Naive thymus-derived CD4-positive, alpha-beta T cell (primary cell): ENCODE measurements around the gene PVR. TPM values are rescaled to one million over a fixed set of nuclear protein-coding genes. Genes with fewer than 3 reads are reported as not detected.

ENCODE experiments used
- ATAC-seq: fragments of 150-1000 bp; cut with Tn5 transposase; 2 replicates; pipeline ENCODE4 v1.10.0; 2021; ENCODE audit warnings: mild to moderate bottlenecking, moderate library complexity
- CTCF ChIA-PET: fragments of 350-600 bp; sonication (Branson Sonifier 250); formaldehyde crosslinking; loops from one replicate; lab custom pipeline; 2021; ENCODE audit warnings: antibody characterized with exemption; lab: Charles Lee
- POLR2A ChIA-PET: fragments of 350-600 bp; sonication (Branson Sonifier 250); formaldehyde crosslinking; loops from one replicate; lab custom pipeline; 2021; ENCODE audit warnings: antibody characterized with exemption, inconsistent platforms; lab: Charles Lee
- DNase-seq, 9 donors: peaks; one replicate each; pipeline versions ENCODE4 v3.0.0 to v3.0.0-alpha.2; 2020 to 2022; ENCODE audit warnings: mixed read lengths in 1 of 9
- H3K27ac ChIP-seq: one replicate; pipeline ENCODE4 v1.7.0; 2013; ENCODE audit warnings: mild to moderate bottlenecking, low read depth, low read length, moderate library complexity
- H3K27me3 ChIP-seq, 2 donors: one replicate each; pipeline ENCODE4 v1.7.0; 2013; ENCODE audit warnings: low read length in 2 of 2, mild to moderate bottlenecking in 2 of 2, moderate library complexity in 2 of 2; ENCODE audit not compliant: control insufficient read depth in 2 of 2, insufficient read depth in 2 of 2
- H3K36me3 ChIP-seq, 3 experiments: 1 replicate in 2 of 3; 2 replicates in 1 of 3; pipeline ENCODE4 v1.7.0; 2013; ENCODE audit warnings: low read length in 3 of 3, mild to moderate bottlenecking in 3 of 3, moderate library complexity in 1 of 3; ENCODE audit not compliant: insufficient read depth in 3 of 3, control insufficient read depth in 2 of 3
- H3K4me1 ChIP-seq, 2 donors: one replicate each; pipeline ENCODE4 v1.7.0; 2013; ENCODE audit warnings: low read length in 2 of 2, mild to moderate bottlenecking in 2 of 2, moderate library complexity in 1 of 2; ENCODE audit not compliant: control insufficient read depth in 2 of 2, insufficient read depth in 2 of 2
- H3K4me3 ChIP-seq: 2 replicates; pipeline ENCODE4 v1.7.0; 2013; ENCODE audit warnings: mild to moderate bottlenecking, low read length
- H3K9me3 ChIP-seq, 3 experiments: 1 replicate in 2 of 3; 2 replicates in 1 of 3; pipeline ENCODE4 v1.7.0; 2013; ENCODE audit warnings: low read length in 3 of 3; ENCODE audit not compliant: control insufficient read depth in 2 of 3
- H3K27ac Mint-ChIP-seq, 9 donors: one replicate each; pipeline ENCODE4 v1.8.0; 2020 to 2022; ENCODE audit warnings: mixed read lengths in 9 of 9, mild to moderate bottlenecking in 8 of 9, moderate library complexity in 5 of 9, inconsistent platforms in 2 of 9
- H3K27me3 Mint-ChIP-seq, 5 donors: one replicate each; pipeline ENCODE4 v1.8.0; 2021 to 2022; ENCODE audit warnings: mixed read lengths in 5 of 5, mild to moderate bottlenecking in 1 of 5
- H3K36me3 Mint-ChIP-seq, 5 donors: one replicate each; pipeline ENCODE4 v1.8.0; 2020 to 2022; ENCODE audit warnings: mixed read lengths in 5 of 5, mild to moderate bottlenecking in 3 of 5, inconsistent platforms in 1 of 5
- H3K4me1 Mint-ChIP-seq, 7 donors: one replicate each; pipeline ENCODE4 v1.8.0; 2020 to 2022; ENCODE audit warnings: mixed read lengths in 7 of 7, mild to moderate bottlenecking in 3 of 7, inconsistent platforms in 1 of 7
- H3K4me3 Mint-ChIP-seq, 10 donors: one replicate each; pipeline ENCODE4 v1.8.0; 2020 to 2022; ENCODE audit warnings: mild to moderate bottlenecking in 10 of 10, mixed read lengths in 10 of 10, moderate library complexity in 6 of 10, inconsistent platforms in 2 of 10
- H3K9me3 Mint-ChIP-seq, 11 donors: one replicate each; pipeline ENCODE4 v1.8.0; 2020 to 2022; ENCODE audit warnings: mixed read lengths in 11 of 11, mild to moderate bottlenecking in 4 of 11, inconsistent platforms in 1 of 11, moderate library complexity in 1 of 11
- intact Hi-C, 2 donors: fragments of 100-400 bp; cut with micrococcal nuclease; formaldehyde crosslinking; loops; one replicate each; pipeline ENCODE4 v1.15.1; 2023
- polyA plus RNA-seq, 2 donors: library from polyadenylated mRNA; unstranded; fragments of 300-500 nt; fragmentation: Illumina TruSeq; gene quantifications; one replicate each; pipeline ENCODE4 v1.2.3, GENCODE V29; 2021
- total RNA-seq, 6 experiments: library from RNA in 5 of 6; stranded (reverse) in 5 of 6; gene quantifications; 1 replicate in 5 of 6; 2 replicates in 1 of 6; pipeline ENCODE4 v1.2.3 and lab custom pipeline; 2021 to 2026

PVR gene
- total and polyA plus RNA-seq, 7 experiments from 2014 or later = 0.87 to 8.4 (median 4.0) TPM

DNA sequence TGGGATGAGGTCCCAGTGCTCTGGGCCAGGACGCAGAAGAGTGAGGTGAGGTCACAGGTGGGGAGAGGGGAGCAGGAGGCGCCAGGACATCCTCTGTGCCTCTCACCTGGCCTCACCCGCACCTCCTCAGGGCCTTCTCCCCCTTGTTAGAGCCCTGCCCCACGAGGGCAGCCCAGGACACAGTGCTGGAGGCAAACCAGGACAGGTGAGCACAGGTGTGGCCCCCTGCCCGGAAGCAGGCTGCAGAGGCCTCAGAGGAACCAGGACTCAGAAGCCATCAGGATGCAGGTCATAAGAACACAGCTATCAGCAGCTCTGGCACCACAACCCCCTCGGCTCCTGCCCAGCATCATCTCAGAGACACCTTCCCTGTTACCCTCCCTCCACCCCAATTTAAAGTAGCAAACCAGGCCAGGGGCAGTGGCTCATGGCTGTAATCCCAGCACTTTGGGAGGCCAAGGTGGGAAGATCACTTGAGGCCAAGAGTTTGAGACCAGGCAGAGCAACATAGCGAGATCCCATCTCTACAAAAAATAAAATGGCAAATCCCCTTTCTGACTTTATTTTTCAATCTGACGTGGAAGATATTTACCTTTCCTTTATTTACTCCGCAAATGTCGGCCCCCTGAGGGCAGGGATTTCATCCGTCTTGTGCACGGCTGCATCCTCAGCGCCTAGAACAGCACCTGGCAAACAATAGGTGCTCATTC, 54.9 kb downstream of the PVR start, which contains the start of gene CEACAM16:
CEACAM16 (plus strand) TSS at position 660 of the 710 bp plus-strand sequence. CDS start 2,306 bp downstream, outside the sequence.
- ATAC-seq (no peak), DNase-seq (no peak)
- Histone ChIP-seq H3K9me3 (no peaks in the 10 kb centered on the region), H3K27me3 (no peaks in the 10 kb centered on the region), H3K4me1 (no peaks in the 10 kb centered on the region), H3K4me3 (no peak within 1 kb of the TSS), H3K27ac (no peak within 1 kb of the TSS), H3K36me3 (no peaks in the 10 kb centered on the region)
- peaks cover 0 to 3% (median 0%) of the 10 kb centered on the region in 5 donors for H3K36me3 Mint-ChIP-seq
- peaks cover 0 to 12% (median 6%) of the 10 kb centered on the region in 7 donors for H3K4me1 Mint-ChIP-seq
- peaks cover 0 to 12% (median 0%) of the 10 kb centered on the region in 5 donors for H3K27me3 Mint-ChIP-seq
- H3K9me3 Mint-ChIP-seq = no peaks in the 10 kb centered on the region
- no peak within 1 kb of the TSS for H3K27ac Mint-ChIP-seq
- CTCF ChIA-PET = no interaction called here
- H3K4me3 Mint-ChIP-seq = no peak within 1 kb of the TSS
- intact Hi-C loops = no loop called here
- POLR2A ChIA-PET = no interaction called here

DNA sequence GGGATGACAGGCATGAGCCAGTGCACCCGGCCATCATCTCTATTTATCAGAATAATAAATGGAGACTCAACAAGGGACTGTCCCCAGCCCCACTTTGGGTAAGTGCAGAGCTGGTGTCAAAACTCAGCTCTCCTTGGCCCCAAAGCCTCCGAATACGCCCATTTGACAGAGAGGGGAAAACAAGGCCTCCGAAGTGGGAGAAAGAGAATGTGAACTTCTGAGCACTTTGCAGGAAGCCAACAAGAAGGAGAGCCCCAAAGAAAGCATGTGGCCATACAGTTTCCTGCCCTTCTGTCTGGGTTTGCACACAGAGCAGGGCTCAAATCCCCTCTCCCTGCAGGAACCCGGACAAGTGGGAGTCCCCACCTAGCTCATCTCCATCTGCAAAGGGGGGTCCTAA, 56.8 kb downstream of the PVR start:
- ChIA-PET POLR2A (no interaction called here), CTCF (no interaction called here)
- H3K4me3 Mint-ChIP-seq = no peak overlapping the region
- Histone ChIP-seq H3K36me3 (no peaks in the 10 kb centered on the region), H3K4me1 (no peaks in the 10 kb centered on the region), H3K27ac (no peak overlapping the region), H3K4me3 (no peak overlapping the region), H3K9me3 (no peaks in the 10 kb centered on the region), H3K27me3 (no peaks in the 10 kb centered on the region)
- ATAC-seq (no peak), DNase-seq (no peak)
- no peaks in the 10 kb centered on the region for H3K36me3 Mint-ChIP-seq
- no peaks in the 10 kb centered on the region for H3K9me3 Mint-ChIP-seq
- H3K27ac Mint-ChIP-seq = no peak overlapping the region
- peaks cover 0 to 12% (median 0%) of the 10 kb centered on the region in 5 donors for H3K27me3 Mint-ChIP-seq
- intact Hi-C loops = no loop called here
- peaks cover 0 to 5% (median 0%) of the 10 kb centered on the region in 7 donors for H3K4me1 Mint-ChIP-seq

DNA sequence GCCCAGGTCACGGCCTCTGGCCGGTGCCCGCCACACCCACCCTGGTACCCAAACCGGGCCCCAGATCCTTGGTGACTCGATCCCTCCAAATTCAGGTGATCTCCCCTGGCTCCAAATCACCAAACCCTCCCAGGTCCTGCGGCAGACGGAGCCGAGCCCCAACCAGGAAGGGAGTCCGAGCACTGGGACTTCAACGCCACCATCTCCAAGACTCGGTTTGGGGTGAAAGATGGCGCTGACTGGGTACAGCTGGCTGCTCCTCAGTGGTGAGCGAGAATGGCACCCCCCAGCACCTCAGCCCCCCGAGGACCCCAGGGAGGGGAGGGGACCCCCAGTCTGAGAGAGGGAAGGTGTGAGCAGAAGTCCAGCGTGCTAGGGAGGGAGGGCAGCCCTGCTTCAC, 57.5 kb downstream of the PVR start:
- intact Hi-C loops = no loop called here
- no peaks in the 10 kb centered on the region for H3K27me3 ChIP-seq
- Mint-ChIP-seq H3K36me3 (no peaks in the 10 kb centered on the region), H3K4me3 (no peak overlapping the region), H3K9me3 (no peaks in the 10 kb centered on the region), H3K27me3 (peaks cover 0 to 12% (median 0%) of the 10 kb centered on the region in 5 donors), H3K4me1 (peaks cover 0 to 5% (median 0%) of the 10 kb centered on the region in 7 donors), H3K27ac (no peak overlapping the region)
- no peaks in the 10 kb centered on the region for H3K9me3 ChIP-seq
- ChIA-PET POLR2A (no interaction called here), CTCF (no interaction called here)
- no peak overlapping the region for H3K4me3 ChIP-seq
- H3K4me1 ChIP-seq = no peaks in the 10 kb centered on the region
- no peak for DNase-seq
- ATAC-seq = no peak
- H3K36me3 ChIP-seq = no peaks in the 10 kb centered on the region
- H3K27ac ChIP-seq = no peak overlapping the region

DNA sequence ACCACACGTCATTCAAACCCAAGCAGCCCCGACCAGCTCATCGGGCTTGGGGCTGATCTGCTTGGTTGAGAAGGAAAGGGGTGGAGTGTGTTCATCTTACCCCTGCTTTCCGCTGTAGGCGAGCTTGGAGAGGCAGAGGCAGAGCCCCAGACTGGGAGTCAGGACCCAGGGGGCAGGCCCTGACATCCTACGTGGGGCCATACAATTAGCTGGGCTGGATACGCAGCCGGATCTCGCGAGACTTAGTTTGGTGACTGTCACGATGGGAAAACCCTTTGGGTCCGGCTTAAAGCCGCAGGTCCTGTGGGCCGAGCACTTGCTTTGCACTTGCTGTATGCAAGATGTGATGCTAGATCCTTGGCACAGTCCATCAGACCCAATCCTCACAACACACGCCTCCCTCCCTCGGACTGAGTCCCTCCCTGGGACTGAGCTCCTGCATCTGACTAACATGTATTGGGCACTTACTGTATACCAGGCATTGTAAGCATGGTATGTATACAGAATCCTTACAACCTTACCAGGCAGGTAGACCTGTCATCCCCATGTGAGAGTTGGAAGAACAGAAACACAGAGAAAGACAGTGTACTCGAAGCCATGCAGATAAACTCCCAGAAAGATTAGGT, 59.0 kb downstream of the PVR start:
- CTCF ChIA-PET = no interaction called here

DNA sequence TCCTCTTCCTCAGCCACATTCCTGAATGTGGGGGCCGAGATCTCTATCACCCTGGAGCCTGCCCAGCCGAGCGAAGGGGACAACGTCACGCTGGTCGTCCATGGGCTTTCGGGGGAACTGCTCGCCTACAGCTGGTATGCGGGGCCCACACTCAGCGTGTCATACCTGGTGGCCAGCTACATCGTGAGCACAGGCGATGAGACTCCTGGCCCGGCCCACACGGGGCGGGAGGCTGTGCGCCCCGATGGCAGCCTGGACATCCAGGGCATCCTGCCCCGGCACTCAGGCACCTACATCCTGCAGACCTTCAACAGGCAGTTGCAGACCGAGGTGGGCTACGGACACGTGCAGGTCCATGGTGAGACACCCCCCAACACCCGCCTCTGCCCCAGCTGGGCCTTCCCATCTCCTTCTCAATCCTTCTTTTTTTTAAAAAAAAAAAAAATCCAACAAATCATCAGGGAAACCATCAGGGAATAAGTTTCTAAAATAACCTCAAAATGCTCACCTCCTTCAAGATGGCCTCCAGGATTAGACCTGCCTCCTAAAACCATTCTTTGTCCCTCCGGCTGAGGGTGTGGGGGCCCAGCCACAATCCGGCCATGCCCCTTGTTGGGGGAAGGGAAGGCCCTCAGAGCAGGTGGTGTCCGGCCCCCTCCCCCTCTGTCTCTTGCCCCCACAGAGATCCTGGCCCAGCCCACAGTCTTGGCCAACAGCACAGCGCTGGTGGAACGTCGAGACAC, 59.8 kb downstream of the PVR start:
- DNase-seq = no peak
- Histone ChIP-seq H3K4me1 (no peaks in the 10 kb centered on the region), H3K9me3 (no peaks in the 10 kb centered on the region), H3K4me3 (no peak overlapping the region), H3K36me3 (no peaks in the 10 kb centered on the region), H3K27me3 (no peaks in the 10 kb centered on the region), H3K27ac (no peak overlapping the region)
- H3K27ac Mint-ChIP-seq = no peak overlapping the region
- ChIA-PET POLR2A (no interaction called here), CTCF (no interaction called here)
- no peak for ATAC-seq
- no peak overlapping the region for H3K4me3 Mint-ChIP-seq
- no peaks in the 10 kb centered on the region for H3K9me3 Mint-ChIP-seq
- no peaks in the 10 kb centered on the region for H3K36me3 Mint-ChIP-seq
- no peaks in the 10 kb centered on the region for H3K27me3 Mint-ChIP-seq
- H3K4me1 Mint-ChIP-seq = no peaks in the 10 kb centered on the region
- intact Hi-C loops = no loop called here

More for the DNA sequence above, 59.0 kb downstream of the PVR start:
- no peaks in the 10 kb centered on the region for H3K4me1 Mint-ChIP-seq
- ATAC-seq = no peak
- Histone ChIP-seq H3K4me1 (no peaks in the 10 kb centered on the region), H3K27me3 (no peaks in the 10 kb centered on the region), H3K4me3 (no peak overlapping the region), H3K9me3 (no peaks in the 10 kb centered on the region), H3K27ac (no peak overlapping the region), H3K36me3 (no peaks in the 10 kb centered on the region)
- H3K36me3 Mint-ChIP-seq = no peaks in the 10 kb centered on the region
- intact Hi-C loops = no loop called here
- H3K27me3 Mint-ChIP-seq = peaks cover 0 to 7% (median 0%) of the 10 kb centered on the region in 5 donors
- no peak overlapping the region for H3K4me3 Mint-ChIP-seq
- no peak for DNase-seq
- no peak overlapping the region for H3K27ac Mint-ChIP-seq
- H3K9me3 Mint-ChIP-seq = no peaks in the 10 kb centered on the region
- POLR2A ChIA-PET = no interaction called here

DNA sequence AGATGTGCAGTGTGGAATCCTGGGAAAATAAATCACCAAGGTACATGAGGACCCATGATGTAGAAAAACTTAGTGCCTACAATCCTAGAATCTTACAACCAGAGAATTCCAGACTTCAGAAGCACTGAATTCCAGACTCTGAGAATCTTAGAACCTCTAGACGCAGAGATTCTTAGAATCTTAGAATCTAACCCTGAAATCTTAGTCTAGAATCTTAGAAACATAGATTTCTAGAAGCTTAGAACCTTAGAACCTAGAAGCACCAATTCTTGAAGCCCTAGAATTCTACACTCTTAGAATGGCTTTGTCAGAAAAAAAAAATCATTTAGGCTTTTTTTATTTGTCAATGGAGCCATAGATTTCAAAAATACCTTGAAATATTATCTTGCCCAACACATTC, 61.3 kb downstream of the PVR start:
- H3K27me3 Mint-ChIP-seq = no peaks in the 10 kb centered on the region
- intact Hi-C loops = no loop called here
- Histone ChIP-seq H3K4me1 (no peaks in the 10 kb centered on the region), H3K9me3 (no peaks in the 10 kb centered on the region), H3K27me3 (no peaks in the 10 kb centered on the region), H3K27ac (no peak overlapping the region), H3K4me3 (no peak overlapping the region), H3K36me3 (no peaks in the 10 kb centered on the region)
- no peaks in the 10 kb centered on the region for H3K9me3 Mint-ChIP-seq
- no peaks in the 10 kb centered on the region for H3K36me3 Mint-ChIP-seq
- ChIA-PET CTCF (interaction anchor here (1.3 kb wide), 1 partner anchor 18 kb away, joined by 3 read pairs; no protein-coding TSS in a partner anchor), POLR2A (no interaction called here)
- no peak overlapping the region for H3K27ac Mint-ChIP-seq
- H3K4me1 Mint-ChIP-seq = no peaks in the 10 kb centered on the region
- no peak for ATAC-seq
- DNase-seq = no peak
- no peak overlapping the region for H3K4me3 Mint-ChIP-seq
